ENCODE results near the gene GRB2. TPM values are rescaled to one million over a fixed set of nuclear protein-coding genes. Genes with fewer than 3 reads are reported as not detected.

The GRB2 gene
- total and polyA plus RNA-seq, 2 of the 8 experiments (the other 6 are each of a cell fraction or from before 2014, with no cell fraction given): 44.2 to 101 TPM

DNA sequence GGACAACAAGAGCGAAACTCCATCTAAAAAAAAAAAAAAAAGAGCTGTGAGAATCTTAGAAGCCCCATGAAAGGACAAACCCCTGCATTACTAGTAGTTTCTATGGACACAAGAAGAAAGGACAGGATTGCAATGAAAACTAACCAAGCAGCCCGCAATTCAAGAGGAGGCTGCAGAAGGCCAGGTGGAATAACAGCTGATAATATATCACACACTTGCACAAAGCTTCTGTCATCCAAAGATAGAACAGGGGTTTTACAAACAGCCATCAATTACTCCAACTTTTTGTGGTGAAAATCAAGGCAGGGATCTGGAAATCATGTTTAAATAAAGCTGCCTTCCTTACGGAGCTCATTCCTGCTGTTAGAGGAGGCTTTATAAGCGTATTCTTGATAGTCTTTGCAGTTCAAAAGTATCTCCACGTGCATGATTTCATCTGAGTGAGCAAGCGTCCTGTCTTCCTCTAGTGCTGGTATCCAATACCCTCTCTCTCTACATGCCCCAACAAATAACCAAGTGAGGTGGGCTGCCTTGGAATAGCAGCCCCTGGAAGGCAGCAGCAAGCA, 27.8 kb upstream of the GRB2 start (continued):
- TF ChIP-seq EP300 (IDR thresholded peaks at IDR 0.05; ENCODE audit: borderline replicate concordance in 1 of 2, low read depth in 2 of 2, low read length in 2 of 2) (no peak), ZNF274 (IDR thresholded peaks at IDR 0.05; ENCODE audit: borderline replicate concordance, extremely low read depth, low read length) (no peak), SRF (IDR thresholded peaks at IDR 0.05; ENCODE audit: low read depth, low read length) (no peak)

Measured in H1 (cell line).